ENCODE results near the gene PHC2. TPM values are rescaled to one million over a fixed set of nuclear protein-coding genes. Genes with fewer than 3 reads are reported as not detected.

PHC2 gene
- polyA plus RNA-seq, 1 donor (not counting 4 experiments of a cell fraction or from before 2014, with no cell fraction given), result 51.7 TPM

DNA sequence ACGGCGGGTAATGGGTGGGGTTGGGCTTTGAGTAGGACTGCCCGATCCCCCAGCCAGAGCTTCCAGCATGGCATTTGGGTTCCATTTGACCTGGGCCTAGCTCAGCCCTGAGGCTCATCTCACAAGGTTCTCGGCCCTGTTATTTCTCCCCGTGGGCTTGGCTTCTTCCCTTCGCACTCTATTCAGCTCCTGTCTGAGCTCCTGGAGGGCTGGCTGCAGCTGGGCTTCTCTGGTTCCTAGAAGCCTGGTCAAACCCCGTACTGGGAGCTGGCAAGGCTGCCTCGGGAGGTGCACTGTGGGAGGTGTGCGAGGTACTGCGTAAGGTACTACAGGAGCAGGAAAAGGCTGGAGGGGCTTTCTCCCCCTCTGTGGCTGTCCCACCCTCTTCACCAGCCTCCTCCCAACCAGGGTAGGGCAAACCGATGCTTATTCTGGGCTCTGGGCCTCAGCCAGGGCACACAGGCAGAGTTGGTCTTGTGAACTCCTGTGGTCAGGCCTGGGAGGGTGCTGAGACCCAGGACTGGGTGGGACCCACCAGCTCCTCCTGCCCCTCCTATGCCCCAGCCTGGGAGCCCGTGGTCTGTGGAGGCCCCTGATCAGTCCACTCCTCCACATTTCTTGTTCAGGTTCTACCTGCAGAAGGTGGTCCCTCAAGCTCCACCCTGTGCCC is 110.8 kb downstream of the PHC2 start:
- peaks cover 14% of the 10 kb centered on the region for H4K20me1 ChIP-seq (ENCODE audit: control insufficient read depth, extremely low read depth, insufficient read depth, low read length)
- DNase-seq (ENCODE audit: low read depth, low spot score) (no peak), FAIRE-seq (no peak)
- no peak overlapping the region for H2AFZ ChIP-seq (ENCODE audit: control insufficient read depth, low read length)
- peaks cover 21 to 23% of the 10 kb centered on the region in 2 experiments for H3K36me3 ChIP-seq (ENCODE audit: control insufficient read depth in 2 of 2, extremely low read depth in 1 of 2, insufficient read depth in 2 of 2, low read length in 2 of 2)
- dilution Hi-C loops (cut with MboI; ENCODE audit: extremely low pct_ligation_motif_present, low sequenced_read_pairs), result no loop called here
- no peak overlapping the region for H3K27ac ChIP-seq (ENCODE audit: control insufficient read depth, insufficient read depth, low read length)
- no peaks in the 10 kb centered on the region for H3K4me1 ChIP-seq (ENCODE audit: control insufficient read depth, extremely low read depth, insufficient read depth, low read length)
- H3K9me3 ChIP-seq (ENCODE audit: control insufficient read depth, low read depth, low read length), result no peaks in the 10 kb centered on the region
- H3K4me2 ChIP-seq (ENCODE audit: control insufficient read depth, extremely low read depth, insufficient read depth, low read depth, low read length), result no peak overlapping the region
- no peaks in the 10 kb centered on the region for H3K9me1 ChIP-seq (ENCODE audit: control insufficient read depth, extremely low read depth, insufficient read depth, low read length)
- H3K79me2 ChIP-seq (ENCODE audit: control insufficient read depth, insufficient read depth, low read length), result no peaks in the 10 kb centered on the region
- H3K27me3 ChIP-seq (ENCODE audit: control insufficient read depth, extremely low read depth, insufficient read depth, low read length), result no peaks in the 10 kb centered on the region
- H3K9ac ChIP-seq (ENCODE audit: control insufficient read depth, extremely low read depth, insufficient read depth, low read length), result no peak overlapping the region
- H3K4me3 ChIP-seq (ENCODE audit: control insufficient read depth in 2 of 3, extremely low read depth in 1 of 3, insufficient read depth in 2 of 3, low read depth in 1 of 3, low read length in 3 of 3), result no peak overlapping the region
- TF ChIP-seq, protein P1, sequence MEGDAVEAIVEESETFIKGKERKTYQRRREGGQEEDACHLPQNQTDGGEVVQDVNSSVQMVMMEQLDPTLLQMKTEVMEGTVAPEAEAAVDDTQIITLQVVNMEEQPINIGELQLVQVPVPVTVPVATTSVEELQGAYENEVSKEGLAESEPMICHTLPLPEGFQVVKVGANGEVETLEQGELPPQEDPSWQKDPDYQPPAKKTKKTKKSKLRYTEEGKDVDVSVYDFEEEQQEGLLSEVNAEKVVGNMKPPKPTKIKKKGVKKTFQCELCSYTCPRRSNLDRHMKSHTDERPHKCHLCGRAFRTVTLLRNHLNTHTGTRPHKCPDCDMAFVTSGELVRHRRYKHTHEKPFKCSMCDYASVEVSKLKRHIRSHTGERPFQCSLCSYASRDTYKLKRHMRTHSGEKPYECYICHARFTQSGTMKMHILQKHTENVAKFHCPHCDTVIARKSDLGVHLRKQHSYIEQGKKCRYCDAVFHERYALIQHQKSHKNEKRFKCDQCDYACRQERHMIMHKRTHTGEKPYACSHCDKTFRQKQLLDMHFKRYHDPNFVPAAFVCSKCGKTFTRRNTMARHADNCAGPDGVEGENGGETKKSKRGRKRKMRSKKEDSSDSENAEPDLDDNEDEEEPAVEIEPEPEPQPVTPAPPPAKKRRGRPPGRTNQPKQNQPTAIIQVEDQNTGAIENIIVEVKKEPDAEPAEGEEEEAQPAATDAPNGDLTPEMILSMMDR (optimal IDR thresholded peaks at IDR 0.05 in 1 of 3, IDR thresholded peaks at IDR 0.05 in 1 of 3, conservative IDR thresholded peaks at IDR 0.05 in 1 of 3; ENCODE audit: extremely low read depth in 1 of 3, insufficient read depth in 2 of 3, low read length in 3 of 3), result no peak
- no peak for TF ChIP-seq EZH2 (IDR thresholded peaks at IDR 0.05; ENCODE audit: low read length)

DNA sequence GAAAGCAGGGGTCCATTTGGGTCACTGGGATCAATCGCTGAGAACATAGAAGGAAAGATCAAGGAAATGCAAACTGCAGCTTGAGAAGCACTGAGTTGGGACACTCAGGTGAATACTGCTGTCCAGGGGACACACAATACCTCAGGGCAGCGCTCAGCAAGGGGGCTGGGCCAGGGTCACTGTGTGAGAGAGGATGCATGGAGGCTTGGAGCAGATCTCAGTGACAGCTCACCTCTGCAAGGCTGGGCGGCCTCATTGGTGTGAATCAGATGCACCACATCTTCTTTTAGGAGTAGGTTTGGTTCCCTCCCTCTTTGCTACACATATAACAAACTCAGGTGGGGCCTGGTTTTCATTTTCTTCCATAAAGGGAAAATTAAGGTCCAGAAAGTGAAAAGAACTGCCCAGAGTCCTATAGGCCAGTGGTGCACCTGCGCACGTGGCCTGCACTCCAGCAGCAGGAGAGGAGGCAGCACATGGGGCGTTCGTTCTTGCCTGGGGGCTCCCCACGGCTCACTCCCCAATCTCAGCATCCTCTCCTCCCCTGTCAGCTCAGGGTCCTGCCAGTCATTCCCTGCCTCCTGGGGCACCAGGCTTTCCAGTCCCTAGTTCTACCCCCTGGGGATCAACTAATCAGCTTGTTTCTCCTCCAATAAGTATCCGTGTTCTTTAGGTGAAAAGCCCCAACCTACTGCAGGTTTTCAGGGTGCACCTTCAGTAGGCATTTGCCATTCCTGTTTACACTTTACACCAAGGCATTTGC is 111.5 kb downstream of the PHC2 start:
- Histone ChIP-seq H3K79me2 (ENCODE audit: control insufficient read depth, insufficient read depth, low read length) (no peaks in the 10 kb centered on the region), H3K36me3 (ENCODE audit: control insufficient read depth in 2 of 2, extremely low read depth in 1 of 2, insufficient read depth in 2 of 2, low read length in 2 of 2) (peaks cover 14 to 16% of the 10 kb centered on the region in 2 experiments), H3K4me1 (ENCODE audit: control insufficient read depth, extremely low read depth, insufficient read depth, low read length) (no peaks in the 10 kb centered on the region), H3K4me3 (ENCODE audit: control insufficient read depth in 2 of 3, extremely low read depth in 1 of 3, insufficient read depth in 2 of 3, low read depth in 1 of 3, low read length in 3 of 3) (no peak overlapping the region), H3K9me3 (ENCODE audit: control insufficient read depth, low read depth, low read length) (no peaks in the 10 kb centered on the region), H3K27me3 (ENCODE audit: control insufficient read depth, extremely low read depth, insufficient read depth, low read length) (no peaks in the 10 kb centered on the region), H3K4me2 (ENCODE audit: control insufficient read depth, extremely low read depth, insufficient read depth, low read depth, low read length) (no peak overlapping the region), H2AFZ (ENCODE audit: control insufficient read depth, low read length) (no peak overlapping the region), H3K9ac (ENCODE audit: control insufficient read depth, extremely low read depth, insufficient read depth, low read length) (no peak overlapping the region), H3K27ac (ENCODE audit: control insufficient read depth, insufficient read depth, low read length) (no peak overlapping the region), H4K20me1 (ENCODE audit: control insufficient read depth, extremely low read depth, insufficient read depth, low read length) (peaks cover 12% of the 10 kb centered on the region), H3K9me1 (ENCODE audit: control insufficient read depth, extremely low read depth, insufficient read depth, low read length) (no peaks in the 10 kb centered on the region)
- TF ChIP-seq, protein P1 (optimal IDR thresholded peaks at IDR 0.05 in 1 of 3, IDR thresholded peaks at IDR 0.05 in 1 of 3, conservative IDR thresholded peaks at IDR 0.05 in 1 of 3; ENCODE audit: extremely low read depth in 1 of 3, insufficient read depth in 2 of 3, low read length in 3 of 3), result no peak
- TF ChIP-seq EZH2 (IDR thresholded peaks at IDR 0.05; ENCODE audit: low read length), result no peak
- FAIRE-seq (no peak), DNase-seq (ENCODE audit: low read depth, low spot score) (no peak)
- dilution Hi-C loops (cut with MboI; ENCODE audit: extremely low pct_ligation_motif_present, low sequenced_read_pairs), result no loop called here
